SK-N-MC (cell line): ENCODE results near the gene KIAA1191.

Source experiments
- EZH2 ChIP-seq: fragments of 200-600 bp; sonication (generic); IDR thresholded peaks from one replicate; pipeline ENCODE4 v1.6.1; 2017; ENCODE audit warnings: antibody characterized with exemption
- POLR2AphosphoS5 ChIP-seq: IDR thresholded peaks from 2 replicates; pipeline ENCODE4 v1.6.1; 2012; ENCODE audit warnings: mild to moderate bottlenecking, low read depth, low read length, borderline replicate concordance

GRCh38 chr5:176356179-176356566, 5.4 kb downstream of the KIAA1191 start:
- TF ChIP-seq POLR2AphosphoS5 (no peak), EZH2 (no peak)
